Measurements from ENCODE around the gene SCARB1.
A peak's percentile ranks its signal among the peaks of the same experiment; 100 is the strongest.

The SCARB1 gene

DNA sequence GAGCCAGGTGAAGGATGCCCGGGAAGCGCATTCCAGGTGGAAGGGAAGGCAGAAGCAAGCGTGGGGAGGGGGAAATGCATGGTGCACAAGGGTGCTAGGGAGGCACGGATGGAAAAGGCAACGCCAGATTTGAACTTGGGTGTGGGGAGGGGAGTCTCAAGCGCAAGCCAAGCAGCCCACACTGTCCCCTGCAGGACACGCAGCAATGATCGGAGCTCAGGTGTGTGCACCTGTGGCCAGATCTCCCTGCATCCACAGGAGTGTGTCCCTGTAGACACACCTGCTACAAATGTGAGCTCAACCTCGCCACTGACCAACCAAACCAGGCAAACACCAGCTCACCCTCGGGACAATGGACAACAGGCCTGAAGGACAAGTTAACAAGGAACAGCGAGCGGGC lies 63.2 kb downstream of the SCARB1 start:
- DNase-seq = no peak
- Mint-ChIP-seq H3K27ac (no peak overlapping the region), H3K4me1 (ENCODE audit: low read depth) (peaks cover 19% of the 10 kb centered on the region), H3K4me3 (no peak overlapping the region), H3K27me3 (no peaks in the 10 kb centered on the region), H3K9me3 (no peaks in the 10 kb centered on the region), H3K36me3 (ENCODE audit: low read depth) (peaks cover 51% of the 10 kb centered on the region)

DNA sequence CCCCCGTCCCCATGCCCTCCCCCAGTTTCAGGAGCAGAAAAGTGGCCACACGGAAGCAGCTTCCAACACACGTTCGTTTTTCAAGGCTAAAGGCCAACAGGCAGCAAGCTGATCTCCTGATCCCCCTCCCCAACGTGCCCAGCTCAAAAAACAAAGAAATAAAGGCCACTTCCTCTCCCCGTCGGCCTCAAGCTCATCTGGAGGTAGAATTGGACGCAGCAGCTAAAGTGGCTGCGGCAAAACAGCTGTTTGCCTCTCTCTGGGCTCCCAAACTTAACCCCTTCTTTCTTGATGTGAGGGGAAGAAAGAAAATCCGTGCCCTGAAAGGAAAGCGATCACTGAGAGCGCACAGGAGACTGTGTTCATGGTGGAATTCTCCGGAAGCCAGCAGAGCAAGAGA lies 66.3 kb downstream of the SCARB1 start:
- DNase-seq = no peak
- Mint-ChIP-seq H3K27me3 (no peaks in the 10 kb centered on the region), H3K9me3 (no peaks in the 10 kb centered on the region), H3K4me1 (ENCODE audit: low read depth) (peaks cover 27% of the 10 kb centered on the region), H3K4me3 (no peak overlapping the region), H3K27ac (no peak overlapping the region), H3K36me3 (ENCODE audit: low read depth) (peaks cover 54% of the 10 kb centered on the region)

DNA sequence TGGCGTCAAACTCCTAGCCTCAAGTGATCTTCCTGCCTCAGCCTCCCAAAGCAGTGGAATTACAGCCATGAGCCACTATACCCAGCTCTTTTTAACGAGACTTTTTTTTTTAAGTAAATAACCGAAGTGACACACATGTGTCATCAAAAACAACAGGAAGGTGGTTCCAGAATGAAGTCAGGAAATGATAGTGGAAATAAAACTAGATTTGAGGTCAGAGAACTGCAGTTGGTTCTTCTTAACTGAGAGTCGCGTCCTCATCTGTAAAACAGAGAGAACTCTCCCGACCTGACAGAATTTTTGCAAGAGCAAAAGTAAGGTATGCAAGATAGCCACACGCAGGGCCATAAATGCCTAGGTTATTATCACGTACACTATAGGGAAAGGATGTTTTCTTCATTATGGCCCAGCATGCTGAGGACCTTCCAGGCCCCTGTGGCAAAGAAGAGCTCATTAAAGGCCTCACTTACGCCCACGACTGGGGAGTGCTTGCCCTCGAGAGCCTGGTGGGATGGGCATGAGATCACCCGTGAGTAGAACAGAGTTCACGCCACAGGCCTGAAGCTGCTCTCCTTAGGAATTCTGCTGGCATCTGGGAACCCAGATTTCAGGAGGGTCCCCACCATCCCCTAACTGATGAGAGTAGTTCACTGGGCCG lies 67.2 kb downstream of the SCARB1 start:
- no peak overlapping the region for H3K4me3 Mint-ChIP-seq
- no peaks in the 10 kb centered on the region for H3K9me3 Mint-ChIP-seq
- H3K27me3 Mint-ChIP-seq = no peaks in the 10 kb centered on the region
- H3K4me1 Mint-ChIP-seq (ENCODE audit: low read depth) = peaks cover 27% of the 10 kb centered on the region
- peak overlapping the region; percentile 77 for H3K27ac Mint-ChIP-seq
- peaks cover 61% of the 10 kb centered on the region for H3K36me3 Mint-ChIP-seq (ENCODE audit: low read depth)
- no peak for DNase-seq

GRCh38 chr12:124795081-124795948 lies 68.3 kb downstream of the SCARB1 start:
- no peak overlapping the region for H3K4me3 Mint-ChIP-seq
- H3K36me3 Mint-ChIP-seq (ENCODE audit: low read depth) = peaks cover 61% of the 10 kb centered on the region
- no peak overlapping the region for H3K27ac Mint-ChIP-seq
- H3K27me3 Mint-ChIP-seq = no peaks in the 10 kb centered on the region
- H3K4me1 Mint-ChIP-seq (ENCODE audit: low read depth) = peaks cover 27% of the 10 kb centered on the region
- DNase-seq = no peak
- H3K9me3 Mint-ChIP-seq = no peaks in the 10 kb centered on the region

GRCh38 chr12:124792961-124793441 lies 70.7 kb downstream of the SCARB1 start:
- H3K4me1 Mint-ChIP-seq (ENCODE audit: low read depth) = peaks cover 27% of the 10 kb centered on the region
- H3K27me3 Mint-ChIP-seq = no peaks in the 10 kb centered on the region
- no peaks in the 10 kb centered on the region for H3K9me3 Mint-ChIP-seq
- H3K27ac Mint-ChIP-seq = no peak overlapping the region
- peaks cover 45% of the 10 kb centered on the region for H3K36me3 Mint-ChIP-seq (ENCODE audit: low read depth)
- no peak for DNase-seq
- no peak overlapping the region for H3K4me3 Mint-ChIP-seq

DNA sequence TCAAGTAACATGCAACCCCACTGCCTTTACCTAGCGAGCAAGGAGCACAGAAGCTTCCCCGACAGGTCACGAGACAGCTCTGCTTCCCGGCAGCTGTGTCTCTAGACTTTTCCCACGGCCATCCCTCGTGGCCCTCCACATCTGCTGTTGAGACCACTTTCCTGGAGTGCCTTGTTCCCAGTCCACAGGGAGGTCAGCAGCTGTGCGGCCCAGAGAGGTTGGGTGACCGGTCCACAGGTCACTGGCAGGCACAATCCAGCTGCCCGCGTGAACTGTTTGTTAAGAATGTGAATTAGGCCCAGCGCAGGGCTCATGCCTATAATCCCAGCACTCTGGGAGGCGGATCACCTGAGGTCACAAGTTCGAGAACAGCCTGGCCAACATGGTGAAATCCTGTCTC lies 71.5 kb downstream of the SCARB1 start:
- no peak overlapping the region for H3K27ac Mint-ChIP-seq
- no peaks in the 10 kb centered on the region for H3K27me3 Mint-ChIP-seq
- no peak for DNase-seq
- peaks cover 22% of the 10 kb centered on the region for H3K4me1 Mint-ChIP-seq (ENCODE audit: low read depth)
- no peaks in the 10 kb centered on the region for H3K9me3 Mint-ChIP-seq
- H3K4me3 Mint-ChIP-seq = no peak overlapping the region
- peaks cover 39% of the 10 kb centered on the region for H3K36me3 Mint-ChIP-seq (ENCODE audit: low read depth)

GRCh38 chr12:124790650-124791400 lies 72.8 kb downstream of the SCARB1 start:
- Mint-ChIP-seq H3K36me3 (ENCODE audit: low read depth) (peaks cover 45% of the 10 kb centered on the region), H3K4me1 (ENCODE audit: low read depth) (peaks cover 10% of the 10 kb centered on the region), H3K4me3 (no peak overlapping the region), H3K9me3 (no peaks in the 10 kb centered on the region), H3K27me3 (no peaks in the 10 kb centered on the region), H3K27ac (no peak overlapping the region)
- no peak for DNase-seq

- no peaks in the 10 kb centered on the region for H3K9me3 Mint-ChIP-seq
- peaks cover 51% of the 10 kb centered on the region for H3K36me3 Mint-ChIP-seq (ENCODE audit: low read depth)
- H3K4me1 Mint-ChIP-seq (ENCODE audit: low read depth) = no peaks in the 10 kb centered on the region
- DNase-seq = no peak
- no peak overlapping the region for H3K4me3 Mint-ChIP-seq
- no peak overlapping the region for H3K27ac Mint-ChIP-seq
- no peaks in the 10 kb centered on the region for H3K27me3 Mint-ChIP-seq
Measured at GRCh38 chr12:124788936-124789555, 74.6 kb downstream of the SCARB1 start.

DNA sequence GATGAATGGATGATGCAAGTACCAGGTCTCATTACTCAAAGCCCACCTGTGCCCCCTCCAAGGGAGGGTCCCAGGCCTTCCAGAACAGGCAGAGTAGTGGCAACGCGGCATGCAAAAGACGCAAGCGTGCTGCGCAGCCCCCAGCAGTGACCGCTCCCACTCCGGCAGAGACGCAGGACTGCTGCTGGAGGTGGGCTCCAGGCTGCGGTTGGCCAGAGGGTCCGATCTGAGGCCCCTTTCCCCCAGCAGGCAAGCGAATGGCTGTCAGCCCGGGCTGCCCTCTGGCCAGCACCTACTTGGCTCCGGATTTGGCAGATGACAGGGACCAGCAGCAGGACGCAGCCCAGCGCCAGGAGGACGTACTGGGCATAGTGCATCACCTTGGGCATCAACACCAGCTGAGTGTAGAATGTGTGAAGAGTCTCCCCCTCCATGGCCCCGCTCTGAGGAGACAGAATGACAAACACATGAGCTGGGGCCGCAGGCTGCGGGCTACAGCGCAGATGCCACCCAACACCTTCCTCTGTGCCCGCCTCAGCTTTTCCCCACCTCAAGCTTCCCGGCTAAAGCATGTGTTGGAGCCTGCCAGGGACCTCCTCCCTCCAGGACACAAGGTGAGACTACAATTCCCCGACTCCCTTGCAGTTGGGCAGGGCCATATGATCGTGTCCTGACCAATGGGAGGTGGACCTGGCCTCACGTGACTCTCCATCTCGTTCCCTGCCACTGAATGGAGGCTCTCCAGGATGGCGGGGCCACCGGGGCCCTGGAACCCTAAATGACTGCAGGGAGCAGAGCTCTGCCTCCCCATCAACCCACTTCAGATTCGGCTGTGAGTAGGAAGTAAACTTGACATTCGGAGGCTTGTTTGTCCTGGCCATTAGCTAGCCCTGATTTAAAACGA lies 77.4 kb downstream of the SCARB1 start:
- DNase-seq = no peak

GRCh38 chr12:124784871-124785572 lies 78.6 kb downstream of the SCARB1 start:
- no peak for DNase-seq
- Mint-ChIP-seq H3K36me3 (ENCODE audit: low read depth) (peaks cover 43% of the 10 kb centered on the region), H3K9me3 (no peaks in the 10 kb centered on the region), H3K27ac (no peak overlapping the region), H3K27me3 (no peaks in the 10 kb centered on the region), H3K4me1 (ENCODE audit: low read depth) (no peaks in the 10 kb centered on the region), H3K4me3 (no peak overlapping the region)

More for the DNA sequence above, 77.4 kb downstream of the SCARB1 start:
- Mint-ChIP-seq H3K36me3 (ENCODE audit: low read depth) (peaks cover 46% of the 10 kb centered on the region), H3K4me1 (ENCODE audit: low read depth) (no peaks in the 10 kb centered on the region), H3K4me3 (no peak overlapping the region), H3K27ac (no peak overlapping the region), H3K27me3 (no peaks in the 10 kb centered on the region), H3K9me3 (no peaks in the 10 kb centered on the region)

GRCh38 chr12:124783087-124783486 lies 80.6 kb downstream of the SCARB1 start:
- peaks cover 8% of the 10 kb centered on the region for H3K4me1 Mint-ChIP-seq (ENCODE audit: low read depth)
- H3K9me3 Mint-ChIP-seq = no peaks in the 10 kb centered on the region
- DNase-seq = no peak
- H3K27me3 Mint-ChIP-seq = no peaks in the 10 kb centered on the region
- H3K27ac Mint-ChIP-seq = no peak overlapping the region
- peaks cover 41% of the 10 kb centered on the region for H3K36me3 Mint-ChIP-seq (ENCODE audit: low read depth)
- H3K4me3 Mint-ChIP-seq = no peak overlapping the region

- Mint-ChIP-seq H3K27me3 (no peaks in the 10 kb centered on the region), H3K36me3 (ENCODE audit: low read depth) (peaks cover 39% of the 10 kb centered on the region), H3K4me3 (no peak overlapping the region), H3K4me1 (ENCODE audit: low read depth) (peaks cover 8% of the 10 kb centered on the region), H3K9me3 (no peaks in the 10 kb centered on the region), H3K27ac (no peak overlapping the region)
- DNase-seq = no peak
Measured at GRCh38 chr12:124782132-124782531, 81.5 kb downstream of the SCARB1 start.

Measured in activated T-cell treated with anti-CD3 and anti-CD28 coated beads, Interleukin-2, amount 50 U/mL, for 24 hours (primary cell).